HCT116 (cell line): ENCODE measurements around the gene IQUB. TPM values are rescaled to one million over a fixed set of nuclear protein-coding genes. Genes with fewer than 3 reads are reported as not detected.

Source experiments
- ATAC-seq: fragments of 200-7000 bp; cut with Tn5 transposase; 2 replicates; pipeline ENCODE4 v1.9.1; 2020; ENCODE audit warnings: mild to moderate bottlenecking, moderate library complexity
- BruUV-seq: library from RNA; stranded (reverse); fragments of 400-500 nt; replicated peaks from 2 replicates; lab custom pipeline; 2021; lab: Mats Ljungman, UMichigan
- CTCF ChIA-PET: fragments of 300-600 bp; sonication (Branson Sonifier 250); formaldehyde crosslinking; loops from one replicate; lab custom pipeline; 2021; ENCODE audit warnings: antibody characterized with exemption; lab: Charles Lee
- POLR2A ChIA-PET: fragments of 300-600, 350-600 bp; sonication (Branson Sonifier 250); formaldehyde crosslinking; loops from one replicate; lab custom pipeline; 2021; ENCODE audit warnings: antibody characterized with exemption; lab: Charles Lee
- RAD21 ChIA-PET, 2 experiments: fragments of 300-600 bp; sonication (Branson Sonifier 250); formaldehyde crosslinking; loops; one replicate each; lab custom pipeline; 2023; ENCODE audit warnings: low total read pairs in 2 of 2; ENCODE audit not compliant: uncharacterized antibody in 2 of 2, unreplicated experiment in 2 of 2, low non-redundant PET in 1 of 2; lab: Charles Lee
- DNase-seq: peaks from one replicate; pipeline ENCODE4 v3.0.0-alpha.2; 2010; ENCODE audit warnings: low read depth, low spot score
- H2AFZ ChIP-seq: fragments of 200-600 bp; shearing (Covaris generic), sonication (generic); 2 replicates; pipeline ENCODE4 v1.6.1; 2017; ENCODE audit warnings: low read depth, mixed run types, mixed read lengths, antibody characterized with exemption, low read length; ENCODE audit not compliant: poor library complexity, severe bottlenecking
- H3K27ac ChIP-seq: 2 replicates; pipeline ENCODE4 v1.5.1; 2012; ENCODE audit warnings: low read depth, low read length
- H3K27me3 ChIP-seq: fragments of 200-600 bp; sonication (generic); 2 replicates; pipeline ENCODE4 v1.6.1; 2016; ENCODE audit warnings: mixed run types, low read length, mixed read lengths; ENCODE audit not compliant: insufficient read depth
- H3K36me3 ChIP-seq, 2 experiments: fragments of 200-500 bp in 1 of 2; fragments of 200-600 bp in 1 of 2; sonication (Bioruptor generic) in 1 of 2; sonication (generic) in 1 of 2; 2 replicates each; pipeline versions ENCODE4 v1.5.1 to v1.6.1; 2014 to 2016; ENCODE audit warnings: low read length in 2 of 2, inconsistent platforms in 1 of 2, mixed read lengths in 1 of 2, mixed run types in 1 of 2; ENCODE audit not compliant: insufficient read depth in 2 of 2, control insufficient read depth in 1 of 2
- H3K4me1 ChIP-seq, 2 experiments: fragments of 200-600 bp in 1 of 2; sonication (generic) in 1 of 2; 2 replicates each; pipeline versions ENCODE4 v1.5.1 to v1.6.1; 2012 to 2017; ENCODE audit warnings: low read length in 2 of 2, inconsistent platforms in 1 of 2, mild to moderate bottlenecking in 1 of 2, mixed read lengths in 1 of 2, mixed run types in 1 of 2, moderate library complexity in 1 of 2; ENCODE audit not compliant: insufficient read depth in 2 of 2, control insufficient read depth in 1 of 2
- H3K4me2 ChIP-seq: fragments of 200-600 bp; sonication (generic); 2 replicates; pipeline ENCODE4 v1.6.1; 2017; ENCODE audit warnings: mixed run types, low read length, mixed read lengths
- H3K4me3 ChIP-seq, 2 experiments: fragments of 200-600 bp in 1 of 2; sonication (generic) in 1 of 2; replicated peaks in 1 of 2; 2 replicates each; pipeline ENCODE4 v1.5.1; 2011 to 2016; ENCODE audit warnings: low read length in 2 of 2, control low read depth in 1 of 2, low read depth in 1 of 2, mild to moderate bottlenecking in 1 of 2, mixed read lengths in 1 of 2, mixed run types in 1 of 2
- H3K79me2 ChIP-seq: fragments of 200-600 bp; sonication (generic); 2 replicates; pipeline ENCODE4 v1.6.1; 2017; ENCODE audit warnings: mild to moderate bottlenecking, mixed run types, low read length, moderate library complexity, mixed read lengths; ENCODE audit not compliant: insufficient read depth
- H3K9ac ChIP-seq: fragments of 200-600 bp; sonication (generic); 2 replicates; pipeline ENCODE4 v1.6.1; 2016; ENCODE audit warnings: low read length, mixed read lengths
- H3K9me2 ChIP-seq: fragments of 200-600 bp; sonication (generic), shearing (Covaris generic); 2 replicates; pipeline ENCODE4 v1.6.1; 2017; ENCODE audit warnings: mixed run types, mild to moderate bottlenecking, moderate library complexity; ENCODE audit not compliant: insufficient read depth
- H3K9me3 ChIP-seq, 2 experiments: fragments of 200-500 bp in 1 of 2; fragments of 200-600 bp in 1 of 2; sonication (Bioruptor generic) in 1 of 2; sonication (generic) in 1 of 2; 2 replicates each; pipeline ENCODE4 v1.6.1; 2014 to 2017; ENCODE audit warnings: low read length in 2 of 2, mixed read lengths in 2 of 2, inconsistent platforms in 1 of 2, low read depth in 1 of 2, mild to moderate bottlenecking in 1 of 2, mixed run types in 1 of 2, moderate library complexity in 1 of 2; ENCODE audit not compliant: control insufficient read depth in 1 of 2, insufficient read depth in 1 of 2
- H4K20me1 ChIP-seq: fragments of 200-600 bp; sonication (generic), shearing (Covaris generic); 2 replicates; pipeline ENCODE4 v1.6.1; 2017; ENCODE audit warnings: mixed run types, mild to moderate bottlenecking, moderate library complexity; ENCODE audit not compliant: insufficient read depth
- CEBPB ChIP-seq: IDR thresholded peaks from 2 replicates; pipeline ENCODE4 v1.6.1; 2012; ENCODE audit warnings: low read depth
- CTCF ChIP-seq, 3 experiments: fragments of 200-600 bp in 1 of 3; sonication (generic) in 1 of 3; IDR thresholded peaks in 2 of 3; conservative IDR thresholded peaks in 1 of 3; 2 replicates each; pipeline ENCODE4 v1.5.1; 2012 to 2017; ENCODE audit warnings: low read depth in 2 of 3, low read length in 2 of 3, antibody characterized with exemption in 1 of 3, borderline replicate concordance in 1 of 3, control low read depth in 1 of 3, mild to moderate bottlenecking in 1 of 3, mixed read lengths in 1 of 3, mixed run types in 1 of 3, moderate library complexity in 1 of 3; ENCODE audit not compliant: insufficient read depth in 1 of 3
- EZH2phosphoT487 ChIP-seq: fragments of 200-600 bp; IDR thresholded peaks from 2 replicates; pipeline ENCODE4 v1.6.1; 2018; ENCODE audit warnings: antibody characterized with exemption, borderline replicate concordance
- FOSL1 ChIP-seq: IDR thresholded peaks from 2 replicates; pipeline ENCODE4 v1.6.1; 2012; ENCODE audit warnings: low read depth
- POLR2A ChIP-seq: IDR thresholded peaks from 2 replicates; pipeline ENCODE4 v1.7.0; 2011; ENCODE audit warnings: borderline replicate concordance; ENCODE audit not compliant: insufficient read depth, insufficient read length; ENCODE audit errors: extremely low read depth
- REST ChIP-seq: IDR thresholded peaks from 2 replicates; pipeline ENCODE4 v1.6.1; 2012; ENCODE audit warnings: low read depth
- ZBTB33 ChIP-seq: IDR thresholded peaks from 2 replicates; pipeline ENCODE4 v1.6.1; 2011; ENCODE audit warnings: mild to moderate bottlenecking, low read length, moderate library complexity; ENCODE audit not compliant: insufficient replicate concordance; ENCODE audit errors: extremely low read depth
- ZNF274 ChIP-seq: fragments of 200-500 bp; sonication (Bioruptor generic); IDR thresholded peaks from 2 replicates; pipeline ENCODE4 v1.6.1; 2014; ENCODE audit warnings: mild to moderate bottlenecking, low read depth, low read length, inconsistent platforms
- intact Hi-C: fragments of 100-400 bp; cut with micrococcal nuclease; formaldehyde crosslinking; loops from 2 replicates; pipeline ENCODE4 v1.10.0; 2022
- total RNA-seq: library from RNA; stranded (reverse); gene quantifications from one replicate; pipeline ENCODE4 v1.2.1, GENCODE V29; 2021; ENCODE audit not compliant: unreplicated experiment

The IQUB gene
- total RNA-seq, 1 experiment from 2014 or later: 0.79 TPM

DNA sequence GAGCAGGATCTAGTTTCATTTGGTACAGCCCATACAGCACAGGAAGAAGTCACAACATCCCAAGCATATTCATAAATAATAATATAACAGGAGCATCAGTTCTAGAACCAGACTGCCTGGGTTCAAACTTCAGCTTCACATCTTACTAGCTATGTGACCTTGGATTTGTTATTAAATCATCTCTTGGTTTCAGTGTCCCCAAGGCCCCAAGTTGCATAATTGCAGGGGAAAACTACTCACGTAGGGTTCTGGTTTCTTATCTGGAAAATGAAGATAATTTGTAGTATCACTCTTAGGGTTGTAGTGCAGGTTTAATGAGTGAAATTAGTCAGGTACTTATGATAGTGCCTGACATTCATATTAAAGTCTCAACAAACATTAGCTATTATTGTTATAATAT lies 5.5 kb upstream of the IQUB start:
- Histone ChIP-seq H3K4me2 (no peak overlapping the region), H3K4me3 (no peak overlapping the region), H3K27ac (no peak overlapping the region), H3K9ac (no peak overlapping the region), H3K9me3 (no peaks in the 10 kb centered on the region), H3K27me3 (no peaks in the 10 kb centered on the region), H3K79me2 (no peaks in the 10 kb centered on the region), H3K9me2 (no peaks in the 10 kb centered on the region), H3K4me1 (peaks cover 11 to 28% of the 10 kb centered on the region in 2 experiments), H3K36me3 (no peaks in the 10 kb centered on the region; a peak in 1 of 4 replicates), H2AFZ (no peak overlapping the region), H4K20me1 (no peaks in the 10 kb centered on the region)
- TF ChIP-seq ZBTB33 (no peak), EZH2phosphoT487 (no peak), REST (no peak), FOSL1 (no peak), POLR2A (no peak), ZNF274 (no peak), CTCF (IDR thresholded peaks at IDR 0.05 in 2 of 3, conservative IDR thresholded peaks at IDR 0.05 in 1 of 3; ENCODE audit: borderline replicate concordance in 1 of 3, insufficient read depth in 1 of 3, low read depth in 2 of 3, low read length in 2 of 3) (no peak), CEBPB (no peak)
- POLR2A ChIA-PET: no interaction called here
- DNase-seq: no peak
- RAD21 ChIA-PET: no interaction called here
- ATAC-seq: no peak
- BruUV-seq: no TSS peak
- CTCF ChIA-PET: interaction anchor here (3.0 kb wide), 1 partner anchor 46 kb away, joined by 13 read pairs; no protein-coding TSS in a partner anchor
- intact Hi-C loops: no loop called here
